Naive thymus-derived CD4-positive, alpha-beta T cell (primary cell): ENCODE measurements around the gene WWOX. TPM values are rescaled to one million over a fixed set of nuclear protein-coding genes. Genes with fewer than 3 reads are reported as not detected.
A peak's percentile ranks its signal among the peaks of the same experiment; 100 is the strongest.

Experiments used
- ATAC-seq: fragments of 150-1000 bp; cut with Tn5 transposase; 2 replicates; pipeline ENCODE4 v1.10.0; 2021; ENCODE audit warnings: mild to moderate bottlenecking, moderate library complexity
- CTCF ChIA-PET: fragments of 350-600 bp; sonication (Branson Sonifier 250); formaldehyde crosslinking; loops from one replicate; lab custom pipeline; 2021; ENCODE audit warnings: antibody characterized with exemption; lab: Charles Lee
- POLR2A ChIA-PET: fragments of 350-600 bp; sonication (Branson Sonifier 250); formaldehyde crosslinking; loops from one replicate; lab custom pipeline; 2021; ENCODE audit warnings: antibody characterized with exemption, inconsistent platforms; lab: Charles Lee
- DNase-seq, 9 donors: peaks; one replicate each; pipeline versions ENCODE4 v3.0.0 to v3.0.0-alpha.2; 2020 to 2022; ENCODE audit warnings: mixed read lengths in 1 of 9
- H3K27ac ChIP-seq: one replicate; pipeline ENCODE4 v1.7.0; 2013; ENCODE audit warnings: mild to moderate bottlenecking, low read depth, low read length, moderate library complexity
- H3K27me3 ChIP-seq, 2 donors: one replicate each; pipeline ENCODE4 v1.7.0; 2013; ENCODE audit warnings: low read length in 2 of 2, mild to moderate bottlenecking in 2 of 2, moderate library complexity in 2 of 2; ENCODE audit not compliant: control insufficient read depth in 2 of 2, insufficient read depth in 2 of 2
- H3K36me3 ChIP-seq, 3 experiments: 1 replicate in 2 of 3; 2 replicates in 1 of 3; pipeline ENCODE4 v1.7.0; 2013; ENCODE audit warnings: low read length in 3 of 3, mild to moderate bottlenecking in 3 of 3, moderate library complexity in 1 of 3; ENCODE audit not compliant: insufficient read depth in 3 of 3, control insufficient read depth in 2 of 3
- H3K4me1 ChIP-seq, 2 donors: one replicate each; pipeline ENCODE4 v1.7.0; 2013; ENCODE audit warnings: low read length in 2 of 2, mild to moderate bottlenecking in 2 of 2, moderate library complexity in 1 of 2; ENCODE audit not compliant: control insufficient read depth in 2 of 2, insufficient read depth in 2 of 2
- H3K4me3 ChIP-seq: 2 replicates; pipeline ENCODE4 v1.7.0; 2013; ENCODE audit warnings: mild to moderate bottlenecking, low read length
- H3K9me3 ChIP-seq, 3 experiments: 1 replicate in 2 of 3; 2 replicates in 1 of 3; pipeline ENCODE4 v1.7.0; 2013; ENCODE audit warnings: low read length in 3 of 3; ENCODE audit not compliant: control insufficient read depth in 2 of 3
- H3K27ac Mint-ChIP-seq, 9 donors: one replicate each; pipeline ENCODE4 v1.8.0; 2020 to 2022; ENCODE audit warnings: mixed read lengths in 9 of 9, mild to moderate bottlenecking in 8 of 9, moderate library complexity in 5 of 9, inconsistent platforms in 2 of 9
- H3K27me3 Mint-ChIP-seq, 5 donors: one replicate each; pipeline ENCODE4 v1.8.0; 2021 to 2022; ENCODE audit warnings: mixed read lengths in 5 of 5, mild to moderate bottlenecking in 1 of 5
- H3K36me3 Mint-ChIP-seq, 5 donors: one replicate each; pipeline ENCODE4 v1.8.0; 2020 to 2022; ENCODE audit warnings: mixed read lengths in 5 of 5, mild to moderate bottlenecking in 3 of 5, inconsistent platforms in 1 of 5
- H3K4me1 Mint-ChIP-seq, 7 donors: one replicate each; pipeline ENCODE4 v1.8.0; 2020 to 2022; ENCODE audit warnings: mixed read lengths in 7 of 7, mild to moderate bottlenecking in 3 of 7, inconsistent platforms in 1 of 7
- H3K4me3 Mint-ChIP-seq, 10 donors: one replicate each; pipeline ENCODE4 v1.8.0; 2020 to 2022; ENCODE audit warnings: mild to moderate bottlenecking in 10 of 10, mixed read lengths in 10 of 10, moderate library complexity in 6 of 10, inconsistent platforms in 2 of 10
- H3K9me3 Mint-ChIP-seq, 11 donors: one replicate each; pipeline ENCODE4 v1.8.0; 2020 to 2022; ENCODE audit warnings: mixed read lengths in 11 of 11, mild to moderate bottlenecking in 4 of 11, inconsistent platforms in 1 of 11, moderate library complexity in 1 of 11
- intact Hi-C, 2 donors: fragments of 100-400 bp; cut with micrococcal nuclease; formaldehyde crosslinking; loops; one replicate each; pipeline ENCODE4 v1.15.1; 2023
- polyA plus RNA-seq, 2 donors: library from polyadenylated mRNA; unstranded; fragments of 300-500 nt; fragmentation: Illumina TruSeq; gene quantifications; one replicate each; pipeline ENCODE4 v1.2.3, GENCODE V29; 2021
- total RNA-seq, 6 experiments: library from RNA in 5 of 6; stranded (reverse) in 5 of 6; gene quantifications; 1 replicate in 5 of 6; 2 replicates in 1 of 6; pipeline ENCODE4 v1.2.3 and lab custom pipeline; 2021 to 2026

WWOX gene
- total and polyA plus RNA-seq, 7 experiments from 2014 or later = 13.8 to 31.1 (median 20.8) TPM

DNA sequence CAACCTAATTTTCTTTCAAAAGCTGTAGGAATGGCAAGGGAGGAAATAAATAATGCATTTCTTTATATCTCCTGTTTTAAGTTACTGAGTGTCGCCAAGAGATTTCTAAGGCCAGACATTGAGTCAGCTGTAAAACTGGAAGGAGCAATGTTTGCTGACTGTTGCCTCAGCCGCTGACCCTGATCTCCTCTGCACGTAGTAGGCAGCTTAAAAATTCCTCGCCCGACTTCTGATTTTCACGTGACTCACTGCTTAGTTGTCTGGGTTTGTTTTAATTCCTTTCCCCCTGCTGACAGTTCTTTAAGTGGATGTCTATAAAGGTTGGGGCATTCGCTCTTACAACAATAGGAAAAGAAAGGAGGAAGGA is 100.6 kb downstream of the WWOX start:
- DNase-seq = no peak
- POLR2A ChIA-PET = no interaction called here
- H3K4me1 Mint-ChIP-seq = peaks cover 0 to 2% (median 0%) of the 10 kb centered on the region in 7 donors
- Histone ChIP-seq H3K27ac (no peak overlapping the region), H3K36me3 (no peaks in the 10 kb centered on the region), H3K27me3 (no peaks in the 10 kb centered on the region), H3K4me1 (no peaks in the 10 kb centered on the region), H3K9me3 (no peaks in the 10 kb centered on the region), H3K4me3 (no peak overlapping the region)
- H3K9me3 Mint-ChIP-seq = no peaks in the 10 kb centered on the region
- no peaks in the 10 kb centered on the region for H3K27me3 Mint-ChIP-seq
- CTCF ChIA-PET = no interaction called here
- no peak overlapping the region for H3K4me3 Mint-ChIP-seq
- no peak overlapping the region for H3K27ac Mint-ChIP-seq
- peaks cover 0 to 23% (median 13%) of the 10 kb centered on the region in 5 donors for H3K36me3 Mint-ChIP-seq
- intact Hi-C loops = no loop called here
- no peak for ATAC-seq

DNA sequence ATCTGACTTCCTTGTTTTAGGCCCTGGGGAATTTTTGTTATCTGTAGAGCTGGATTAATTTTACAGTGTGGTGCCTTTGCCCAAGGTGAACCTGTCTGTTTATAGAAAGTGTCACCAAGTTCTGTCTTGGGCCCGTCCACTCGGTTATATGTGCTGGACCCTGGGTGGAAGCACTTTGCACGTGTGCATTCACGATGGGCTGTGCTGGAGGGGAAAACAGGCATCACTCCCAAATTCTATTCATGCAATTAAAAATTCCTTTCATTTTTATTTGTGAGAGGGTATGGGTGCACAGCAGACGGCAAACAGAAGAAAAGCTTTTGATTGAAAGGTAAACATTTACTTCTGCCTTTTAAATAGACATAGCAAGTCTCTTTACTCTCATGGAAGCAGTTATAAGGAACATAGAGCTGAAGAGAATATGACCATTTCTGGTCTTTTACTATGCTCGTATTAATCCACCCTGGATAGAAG is 101.2 kb downstream of the WWOX start:
- Mint-ChIP-seq H3K27me3 (no peaks in the 10 kb centered on the region), H3K27ac (no peak overlapping the region), H3K36me3 (peaks cover 0 to 23% (median 18%) of the 10 kb centered on the region in 5 donors), H3K4me1 (peaks cover 0 to 2% (median 0%) of the 10 kb centered on the region in 7 donors), H3K9me3 (peaks cover 0 to 5% (median 0%) of the 10 kb centered on the region in 11 donors), H3K4me3 (no peak overlapping the region)
- Histone ChIP-seq H3K4me1 (no peaks in the 10 kb centered on the region), H3K9me3 (no peaks in the 10 kb centered on the region), H3K4me3 (no peak overlapping the region), H3K36me3 (no peaks in the 10 kb centered on the region), H3K27me3 (no peaks in the 10 kb centered on the region), H3K27ac (no peak overlapping the region)
- no peak for ATAC-seq
- intact Hi-C loops = no loop called here
- CTCF ChIA-PET = no interaction called here
- POLR2A ChIA-PET = no interaction called here
- no peak for DNase-seq

DNA sequence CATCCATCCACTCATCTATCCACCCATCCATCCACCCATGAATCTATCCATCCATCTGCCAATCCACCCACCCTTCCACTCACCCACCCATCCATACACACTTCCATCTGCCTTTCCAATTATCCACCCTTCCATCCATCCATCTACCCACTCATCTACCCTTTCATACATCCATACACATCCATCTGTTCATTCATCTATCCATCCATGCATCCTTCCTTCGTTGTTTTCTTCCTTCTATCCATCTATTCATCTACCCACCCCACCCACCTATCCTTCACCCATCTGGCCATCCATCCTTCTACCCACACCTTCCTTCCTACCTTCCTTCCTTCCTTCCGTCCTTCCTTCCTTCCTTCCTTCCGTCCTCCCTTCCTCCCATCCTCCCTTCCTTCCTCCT is 106.1 kb downstream of the WWOX start:
- H3K36me3 Mint-ChIP-seq = peaks cover 0 to 23% (median 17%) of the 10 kb centered on the region in 5 donors
- H3K27ac Mint-ChIP-seq = no peak overlapping the region
- Histone ChIP-seq H3K9me3 (no peaks in the 10 kb centered on the region), H3K4me1 (no peaks in the 10 kb centered on the region), H3K4me3 (no peak overlapping the region), H3K36me3 (no peaks in the 10 kb centered on the region), H3K27me3 (no peaks in the 10 kb centered on the region), H3K27ac (no peak overlapping the region)
- ChIA-PET CTCF (no interaction called here), POLR2A (no interaction called here)
- ATAC-seq (no peak), DNase-seq (no peak)
- no peak overlapping the region for H3K4me3 Mint-ChIP-seq
- intact Hi-C loops = no loop called here
- no peaks in the 10 kb centered on the region for H3K27me3 Mint-ChIP-seq
- peaks cover 0 to 6% (median 0%) of the 10 kb centered on the region in 11 donors for H3K9me3 Mint-ChIP-seq
- H3K4me1 Mint-ChIP-seq = peaks cover 0 to 2% (median 0%) of the 10 kb centered on the region in 7 donors

DNA sequence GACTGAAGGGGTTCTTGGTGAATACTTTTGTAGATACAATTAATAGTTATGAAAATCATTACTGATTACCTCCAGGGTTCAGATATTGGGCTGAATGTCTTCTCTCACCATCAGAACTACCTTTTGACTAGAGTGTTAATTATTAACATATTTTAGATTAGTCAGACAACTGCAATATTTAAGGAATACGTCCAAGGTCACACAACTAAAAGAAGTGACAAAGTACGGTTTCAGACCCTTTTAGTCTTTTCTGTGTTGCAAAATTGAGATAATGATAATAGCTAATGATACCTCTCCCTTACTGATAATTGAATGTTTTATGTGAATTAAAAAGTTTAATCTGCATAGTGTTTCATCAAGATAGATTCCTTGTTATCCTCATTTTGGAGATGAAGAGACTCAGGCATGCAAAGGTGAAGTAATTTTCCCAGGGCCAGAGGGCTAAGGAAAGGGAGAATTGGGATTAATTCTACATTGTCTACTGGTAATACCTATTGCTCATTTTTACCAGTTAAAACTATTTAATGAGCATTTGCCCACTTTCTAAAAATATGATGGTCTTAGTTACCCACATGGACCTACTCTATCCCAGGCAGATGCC is 107.3 kb downstream of the WWOX start:
- no peak for DNase-seq
- Mint-ChIP-seq H3K9me3 (peaks cover 0 to 6% (median 0%) of the 10 kb centered on the region in 11 donors), H3K27me3 (no peaks in the 10 kb centered on the region), H3K4me3 (no peak overlapping the region), H3K4me1 (peaks cover 0 to 2% (median 0%) of the 10 kb centered on the region in 7 donors), H3K27ac (no peak overlapping the region), H3K36me3 (peaks cover 0 to 27% (median 14%) of the 10 kb centered on the region in 5 donors)
- Histone ChIP-seq H3K27ac (no peak overlapping the region), H3K36me3 (no peaks in the 10 kb centered on the region), H3K4me3 (no peak overlapping the region), H3K4me1 (no peaks in the 10 kb centered on the region), H3K27me3 (no peaks in the 10 kb centered on the region), H3K9me3 (no peaks in the 10 kb centered on the region)
- POLR2A ChIA-PET = no interaction called here
- no peak for ATAC-seq
- CTCF ChIA-PET = no interaction called here
- intact Hi-C loops = no loop called here

DNA sequence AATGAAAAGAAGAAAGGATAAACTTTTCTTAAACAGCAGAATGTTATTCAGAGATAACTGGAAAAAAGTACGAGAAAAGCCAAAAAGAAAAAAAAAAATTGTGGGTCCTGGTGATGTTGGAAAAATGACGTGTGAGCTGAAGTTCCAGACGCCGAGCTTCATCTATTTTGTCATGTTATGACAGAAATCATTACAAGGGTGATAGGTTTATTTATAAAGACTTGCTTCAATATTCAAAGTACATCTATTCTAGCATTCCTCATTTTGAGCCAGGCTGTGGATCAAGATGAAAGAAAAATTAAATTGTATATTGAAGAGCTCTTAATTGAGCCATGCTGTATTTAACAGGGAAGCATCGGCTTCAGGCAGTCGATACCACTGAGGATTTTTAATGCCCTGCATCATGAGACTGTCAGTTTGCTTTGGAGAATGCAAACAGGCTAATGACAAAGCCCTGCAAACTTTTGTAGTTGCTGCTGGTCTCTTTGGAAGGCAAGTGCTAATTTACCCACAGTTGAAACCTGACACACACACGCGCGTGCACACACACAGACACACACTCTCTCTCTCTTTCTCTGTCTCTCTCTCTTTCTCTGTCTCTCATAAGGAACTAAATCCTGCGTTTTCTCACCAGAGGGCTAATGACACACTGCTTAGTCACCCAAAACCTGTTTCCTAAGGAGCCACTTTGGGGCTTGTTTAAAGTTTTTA is 110.7 kb downstream of the WWOX start:
- Histone ChIP-seq H3K27me3 (no peaks in the 10 kb centered on the region), H3K27ac (no peak overlapping the region), H3K4me1 (no peaks in the 10 kb centered on the region), H3K9me3 (no peaks in the 10 kb centered on the region), H3K4me3 (no peak overlapping the region), H3K36me3 (no peaks in the 10 kb centered on the region)
- ATAC-seq (no peak), DNase-seq (no peak)
- intact Hi-C loops = no loop called here
- Mint-ChIP-seq H3K4me3 (no peak overlapping the region), H3K9me3 (peaks cover 0 to 6% (median 0%) of the 10 kb centered on the region in 11 donors), H3K27ac (peak overlapping the region in 1 of 9 donors; percentile 41), H3K27me3 (no peaks in the 10 kb centered on the region), H3K36me3 (peaks cover 0 to 29% (median 18%) of the 10 kb centered on the region in 5 donors), H3K4me1 (no peaks in the 10 kb centered on the region)
- CTCF ChIA-PET = no interaction called here
- POLR2A ChIA-PET = no interaction called here

DNA sequence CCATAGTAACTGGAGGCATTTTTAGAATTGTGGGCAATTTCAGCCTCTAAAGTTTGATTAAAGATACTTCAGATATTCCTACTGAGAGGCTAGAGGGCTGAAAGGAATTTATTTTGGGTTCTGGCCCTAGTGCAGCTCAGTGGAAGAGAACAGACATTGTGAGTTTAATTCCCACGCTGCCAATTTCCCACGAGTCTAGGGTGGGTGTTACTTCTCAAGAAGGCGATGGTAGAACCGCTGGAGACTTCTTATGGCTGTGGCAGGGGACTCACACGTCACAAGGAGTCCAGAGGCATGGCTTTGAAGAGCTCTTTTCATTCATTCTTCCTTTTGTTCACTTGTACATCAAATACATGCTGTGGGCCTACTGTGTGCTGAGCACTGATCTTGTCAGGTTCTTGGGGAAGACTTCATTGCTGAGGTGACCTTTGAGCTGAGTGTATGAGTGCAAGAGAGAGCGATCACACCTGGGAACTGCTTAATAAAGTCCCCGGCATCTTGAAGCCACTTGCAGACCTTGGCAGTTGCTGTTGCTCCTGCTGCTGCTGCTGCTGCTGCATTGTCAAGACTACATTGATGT is 111.7 kb downstream of the WWOX start:
- no peak overlapping the region for H3K27ac Mint-ChIP-seq
- peaks cover 0 to 27% (median 9%) of the 10 kb centered on the region in 5 donors for H3K36me3 Mint-ChIP-seq
- Histone ChIP-seq H3K27me3 (no peaks in the 10 kb centered on the region), H3K9me3 (no peaks in the 10 kb centered on the region), H3K4me3 (no peak overlapping the region), H3K36me3 (no peaks in the 10 kb centered on the region), H3K27ac (no peak overlapping the region), H3K4me1 (no peaks in the 10 kb centered on the region)
- POLR2A ChIA-PET = no interaction called here
- no peaks in the 10 kb centered on the region for H3K27me3 Mint-ChIP-seq
- intact Hi-C loops = no loop called here
- ATAC-seq = no peak
- no peaks in the 10 kb centered on the region for H3K9me3 Mint-ChIP-seq
- no peaks in the 10 kb centered on the region for H3K4me1 Mint-ChIP-seq
- no peak for DNase-seq
- no peak overlapping the region for H3K4me3 Mint-ChIP-seq
- CTCF ChIA-PET = no interaction called here
